Heart right ventricle (tissue), 16 donors: ENCODE data around the gene MAST3. TPM values are rescaled to one million over a fixed set of nuclear protein-coding genes. Genes with fewer than 3 reads are reported as not detected.

Experiments used
- ATAC-seq, 8 donors: fragments of 200-7000 bp; cut with Tn5 transposase; one replicate each; pipeline ENCODE4 v1.9.1; 2020; ENCODE audit warnings: mild to moderate bottlenecking in 8 of 8, moderate library complexity in 8 of 8, moderate number of reproducible peaks in 1 of 8
- DNase-seq, 2 donors: peaks; one replicate each; pipeline ENCODE4 v3.0.0-alpha.2; 2020
- H3K27ac ChIP-seq, 10 donors: fragments of 200-600 bp; sonication (generic) in 2 of 10; one replicate each; pipeline versions ENCODE4 v1.5.0 to v1.8.0; 2020 to 2022; ENCODE audit warnings: mild to moderate bottlenecking in 3 of 10
- H3K27me3 ChIP-seq, 7 donors: fragments of 200-600 bp; one replicate each; pipeline ENCODE4 v1.8.0; 2021 to 2022; ENCODE audit warnings: mild to moderate bottlenecking in 2 of 7
- H3K36me3 ChIP-seq, 9 donors: fragments of 200-600 bp; sonication (generic) in 1 of 9; one replicate each; pipeline versions ENCODE4 v1.5.0 to v1.8.0; 2020 to 2022; ENCODE audit warnings: mild to moderate bottlenecking in 2 of 9
- H3K4me1 ChIP-seq, 9 donors: fragments of 200-600 bp; sonication (generic) in 1 of 9; one replicate each; pipeline versions ENCODE4 v1.5.0 to v1.8.0; 2020 to 2022; ENCODE audit warnings: mild to moderate bottlenecking in 4 of 9
- H3K4me3 ChIP-seq, 10 donors: fragments of 200-600 bp; sonication (generic) in 2 of 10; one replicate each; pipeline versions ENCODE4 v1.5.0 to v1.8.0; 2020 to 2022; ENCODE audit warnings: mild to moderate bottlenecking in 7 of 10, moderate library complexity in 2 of 10
- H3K9me3 ChIP-seq, 11 donors: fragments of 200-600 bp in 10 of 11; sonication (generic) in 2 of 11; one replicate each; pipeline versions ENCODE4 v1.5.0 to v1.8.0; 2013 to 2022; ENCODE audit warnings: mild to moderate bottlenecking in 2 of 11, control low read depth in 1 of 11, moderate library complexity in 1 of 11
- WGBS, 2 donors: extraction: QIAGEN DNeasy Blood & Tissue Kit; methylation state at CpG; one replicate each; pipeline ENCODE4 v1.1.7; 2013; ENCODE audit warnings: inconsistent platforms in 1 of 2; 5-methylcytosine and 5-hydroxymethylcytosine counted together
- intact Hi-C, 10 donors: fragments of 100-400 bp; cut with DNase I; formaldehyde crosslinking; loops; one replicate each; pipeline versions ENCODE4 v1.11.1 to v1.14.2; 2022
- polyA plus RNA-seq, 2 donors: library from polyadenylated mRNA; stranded (reverse); fragments of 200-250 nt; gene quantifications; one replicate each; pipeline ENCODE4 v1.2.3, GENCODE V29; 2013
- total RNA-seq, 10 donors: library from RNA; stranded (reverse); fragmentation: NEBNext Ultra II Directional in 3 of 10; extraction: Animal tissue kit (Norgen Biotek cat#: 25700) in 3 of 10; gene quantifications; one replicate each; pipeline versions ENCODE4 v1.2.1 to v1.2.4, GENCODE V29; 2021 to 2023
- TF ChIP-seq, protein P1 (sequence below), 9 donors: fragments of 200-600 bp; sonication (generic) in 2 of 9; IDR thresholded peaks; one replicate each; pipeline versions ENCODE4 v1.5.0 to v1.8.0; 2021 to 2022; ENCODE audit warnings: antibody characterized with exemption in 9 of 9, mild to moderate bottlenecking in 5 of 9, moderate library complexity in 1 of 9
- donor health status: Arrhythmogenic right ventricular cardiomyopathy.
- donor health status: ischemic (EF 13 %, LVEDD 7.1; RV severe dilation, severe dysfunction).
- donor health status: healthy with polysubstance abuse.
- donor health status: DM: no; HTN: yes; CAD: no.
- donor health status: DM: no; HTN: no; CAD: no.
- donor health status: ischemic (EF 25% LVEDD 6.9; RV normal size, moderate dysfunction).
- donor health status: ischemic (EF 25% LVEDD 5.7; RV mildly dilated, moderate dysfunction).
- donor health status: healthy.
- donor health status: DM: yes; HTN: yes; CAD: no.
- donor health status: Ischemic cardiomyopathy.
- donor health status: ischemic (EF 35%, LVEDD 5.7; RV mildly dilated, moderate dysfunction).
- donor health status: nonischemic (EF 11% LVEDD 7.7; RV severe dilation, severe dysfunction).
- donor health status: DM: yes; HTN: yes; CAD: no.
- donor health status: PGD.
- donor health status: ischemic (EF 29% LVEDD 5.4; RV normal size, mild dysfunction).
- donor health status: nonischemic (EF 23%, LVEDD 6.1; RV moderate dilation, normal function).

The MAST3 gene
- total and polyA plus RNA-seq, 12 donors = 1.5 to 6.4 (median 4.1) TPM

- WGBS, 2 donors = 81 to 86% methylated on average over 5 of the region's 5 CpGs
- TF ChIP-seq, protein P1, sequence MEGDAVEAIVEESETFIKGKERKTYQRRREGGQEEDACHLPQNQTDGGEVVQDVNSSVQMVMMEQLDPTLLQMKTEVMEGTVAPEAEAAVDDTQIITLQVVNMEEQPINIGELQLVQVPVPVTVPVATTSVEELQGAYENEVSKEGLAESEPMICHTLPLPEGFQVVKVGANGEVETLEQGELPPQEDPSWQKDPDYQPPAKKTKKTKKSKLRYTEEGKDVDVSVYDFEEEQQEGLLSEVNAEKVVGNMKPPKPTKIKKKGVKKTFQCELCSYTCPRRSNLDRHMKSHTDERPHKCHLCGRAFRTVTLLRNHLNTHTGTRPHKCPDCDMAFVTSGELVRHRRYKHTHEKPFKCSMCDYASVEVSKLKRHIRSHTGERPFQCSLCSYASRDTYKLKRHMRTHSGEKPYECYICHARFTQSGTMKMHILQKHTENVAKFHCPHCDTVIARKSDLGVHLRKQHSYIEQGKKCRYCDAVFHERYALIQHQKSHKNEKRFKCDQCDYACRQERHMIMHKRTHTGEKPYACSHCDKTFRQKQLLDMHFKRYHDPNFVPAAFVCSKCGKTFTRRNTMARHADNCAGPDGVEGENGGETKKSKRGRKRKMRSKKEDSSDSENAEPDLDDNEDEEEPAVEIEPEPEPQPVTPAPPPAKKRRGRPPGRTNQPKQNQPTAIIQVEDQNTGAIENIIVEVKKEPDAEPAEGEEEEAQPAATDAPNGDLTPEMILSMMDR (IDR thresholded peaks at IDR 0.05) = no peak
- no peaks in the 10 kb centered on the region for H3K9me3 ChIP-seq
- peaks cover 0 to 8% (median 0%) of the 10 kb centered on the region in 7 donors for H3K27me3 ChIP-seq
- H3K4me1 ChIP-seq = peaks cover 18 to 30% (median 25%) of the 10 kb centered on the region in 9 donors
- no peak for ATAC-seq
- DNase-seq = no peak
- no peaks in the 10 kb centered on the region for H3K36me3 ChIP-seq
- intact Hi-C loops = loop anchor here in 4 of 10 donors (5.0 to 10.0 kb wide), 3 partner anchors 111 to 121 kb away; partner anchors contain the start of gene CCDC124 (in 1 of the 4)
- no peak overlapping the region for H3K27ac ChIP-seq
- no peak overlapping the region for H3K4me3 ChIP-seq
These were observed 41.6 kb upstream of the MAST3 start for GRCh38 chr19:18055967-18056366.

DNA sequence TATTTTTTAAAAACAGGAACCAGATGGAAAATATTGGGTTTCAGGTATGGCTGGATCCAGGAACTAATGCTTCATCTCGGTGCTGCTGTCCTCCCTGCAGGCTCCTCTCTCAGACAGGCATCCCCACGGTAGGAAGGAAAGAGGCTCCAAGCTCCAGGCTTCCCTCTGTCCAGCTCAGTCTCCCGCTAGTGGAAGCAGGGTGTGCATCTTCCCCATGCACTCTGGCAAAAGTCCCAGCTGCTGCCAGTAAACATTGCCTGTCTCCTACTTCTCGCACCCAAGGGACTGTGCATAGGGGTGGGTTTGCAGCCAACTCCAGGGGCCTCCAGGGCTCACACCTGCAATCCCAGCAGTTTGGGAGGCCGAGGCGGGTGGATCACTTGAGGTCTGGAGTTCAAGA, 40.0 kb upstream of the MAST3 start:
- intact Hi-C loops = loop anchor here in 4 of 10 donors (5.0 to 10.0 kb wide), 3 partner anchors 113 to 123 kb away; partner anchors contain the start of gene CCDC124 (in 1 of the 4)
- 64 to 72% methylated on average over 6 of the region's 6 CpGs for WGBS, 2 donors

DNA sequence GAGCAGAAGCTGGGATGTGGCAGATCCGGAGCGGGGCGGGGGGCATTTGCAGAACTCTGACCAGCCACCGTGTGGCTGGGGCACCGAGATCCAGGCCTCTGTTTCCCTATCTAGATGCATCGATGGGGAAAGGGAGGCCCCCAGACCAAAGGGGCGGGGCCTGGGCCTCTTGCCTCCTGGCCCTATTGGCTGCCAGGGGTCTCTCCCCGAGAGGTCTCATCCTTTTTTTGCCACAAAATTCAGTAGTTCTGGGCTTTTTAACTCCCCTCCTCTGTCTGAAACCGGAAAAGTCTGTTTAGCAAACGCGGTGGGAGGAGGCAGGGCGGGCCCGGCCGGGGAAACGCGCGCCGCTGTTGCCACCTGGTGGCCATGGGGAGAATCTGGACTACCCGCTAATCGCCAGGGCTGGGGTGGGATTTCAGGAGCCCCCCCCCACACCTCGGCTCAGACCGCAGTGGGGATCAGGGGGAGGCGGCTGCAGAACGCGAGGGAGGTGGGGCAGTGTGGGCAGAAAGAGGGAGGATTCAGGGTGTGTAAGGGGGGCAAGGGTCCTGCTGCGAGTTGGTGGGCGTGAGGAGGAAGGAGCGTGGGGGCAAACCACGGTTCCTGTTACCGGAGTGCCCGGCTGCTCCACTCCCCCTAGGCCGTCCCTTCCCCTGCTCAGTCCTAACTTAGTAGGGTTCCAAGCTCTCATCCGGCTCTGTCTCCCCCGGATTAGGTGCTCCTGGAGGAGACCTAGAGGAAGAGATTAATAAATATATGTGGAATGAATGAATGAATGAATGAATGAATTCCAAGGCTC, 39.2 kb upstream of the MAST3 start:
- Histone ChIP-seq H3K4me3 (peak overlapping the region in 7 of 10 donors; percentile 8 to 44 (median 35)), H3K27me3 (peaks cover 0 to 2% (median 0%) of the 10 kb centered on the region in 7 donors), H3K36me3 (no peaks in the 10 kb centered on the region), H3K4me1 (peaks cover 6 to 16% (median 11%) of the 10 kb centered on the region in 9 donors), H3K27ac (peak overlapping the region; percentile 71 to 93 (median 82)), H3K9me3 (no peaks in the 10 kb centered on the region)
- intact Hi-C loops = loop anchor here (1.0 to 10.0 kb wide), 6 partner anchors 50 to 124 kb away; partner anchors contain the start of genes ARRDC2 (in 1 of the 10) and CCDC124 (in 1 of the 10)
- TF ChIP-seq, protein P1 (IDR thresholded peaks at IDR 0.05) = peak; percentile 91 to 98 (median 96)
- DNase-seq (peak; percentile 84 to 85), ATAC-seq (peak; percentile 88 to 95 (median 92))
- WGBS, 2 donors = 2 to 3% methylated on average over 34 of the region's 34 CpGs

More for the DNA sequence above, 40.0 kb upstream of the MAST3 start:
- Histone ChIP-seq H3K36me3 (no peaks in the 10 kb centered on the region), H3K4me1 (peaks cover 6 to 16% (median 11%) of the 10 kb centered on the region in 9 donors), H3K4me3 (no peak overlapping the region), H3K27me3 (no peaks in the 10 kb centered on the region), H3K9me3 (no peaks in the 10 kb centered on the region), H3K27ac (peak overlapping the region; percentile 71 to 93 (median 82))
- peak; percentile 24 to 25 for DNase-seq
- peak in 5 of 8 donors; percentile 29 to 52 (median 45) for ATAC-seq
- TF ChIP-seq, protein P1 (IDR thresholded peaks at IDR 0.05) = no peak

GRCh38 chr19:18059297-18059696, 38.3 kb upstream of the MAST3 start:
- no peak overlapping the region for H3K27ac ChIP-seq
- no peaks in the 10 kb centered on the region for H3K9me3 ChIP-seq
- intact Hi-C loops = loop anchor here in 5 of 10 donors (2.0 to 10.0 kb wide), 5 partner anchors 50 to 124 kb away; partner anchors contain the start of genes ARRDC2 (in 1 of the 5) and CCDC124 (in 1 of the 5)
- peaks cover 6 to 16% (median 11%) of the 10 kb centered on the region in 9 donors for H3K4me1 ChIP-seq
- peaks cover 0 to 8% (median 0%) of the 10 kb centered on the region in 7 donors for H3K27me3 ChIP-seq
- DNase-seq (no peak), ATAC-seq (no peak)
- no peaks in the 10 kb centered on the region for H3K36me3 ChIP-seq
- TF ChIP-seq, protein P1 (IDR thresholded peaks at IDR 0.05) = no peak
- WGBS, 2 donors = 60 to 66% methylated on average over 8 of the region's 8 CpGs
- no peak overlapping the region for H3K4me3 ChIP-seq
